ENCODE results near the gene DCAF12.

DNA sequence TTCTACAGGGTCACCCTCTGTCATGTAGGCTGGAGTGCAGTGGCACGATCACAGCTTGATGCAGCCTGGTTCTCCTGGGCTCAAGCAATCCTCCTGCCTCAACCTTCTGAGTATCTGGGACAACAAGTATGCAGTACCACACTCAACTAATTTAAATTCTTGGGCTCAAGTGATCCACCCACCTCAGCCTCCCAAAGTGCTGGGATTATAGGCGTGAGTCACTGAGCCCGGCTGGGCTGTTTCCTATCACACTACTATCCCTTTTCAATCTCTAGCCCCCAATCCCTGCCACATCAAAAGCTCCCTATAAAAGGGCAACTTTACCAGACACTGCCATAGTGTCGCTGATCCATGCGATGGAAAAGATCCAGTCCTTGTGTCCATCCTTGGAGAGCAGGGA is 20.4 kb downstream of the DCAF12 start:
- TF ChIP-seq SOX15 (CRISPR knock-in tag; IDR thresholded peaks at IDR 0.05) (no peak), SP1 (CRISPR knock-in tag; conservative IDR thresholded peaks at IDR 0.05) (no peak), ETV6 (CRISPR knock-in tag; IDR thresholded peaks at IDR 0.05) (no peak)
- TF ChIP-seq, protein P1, sequence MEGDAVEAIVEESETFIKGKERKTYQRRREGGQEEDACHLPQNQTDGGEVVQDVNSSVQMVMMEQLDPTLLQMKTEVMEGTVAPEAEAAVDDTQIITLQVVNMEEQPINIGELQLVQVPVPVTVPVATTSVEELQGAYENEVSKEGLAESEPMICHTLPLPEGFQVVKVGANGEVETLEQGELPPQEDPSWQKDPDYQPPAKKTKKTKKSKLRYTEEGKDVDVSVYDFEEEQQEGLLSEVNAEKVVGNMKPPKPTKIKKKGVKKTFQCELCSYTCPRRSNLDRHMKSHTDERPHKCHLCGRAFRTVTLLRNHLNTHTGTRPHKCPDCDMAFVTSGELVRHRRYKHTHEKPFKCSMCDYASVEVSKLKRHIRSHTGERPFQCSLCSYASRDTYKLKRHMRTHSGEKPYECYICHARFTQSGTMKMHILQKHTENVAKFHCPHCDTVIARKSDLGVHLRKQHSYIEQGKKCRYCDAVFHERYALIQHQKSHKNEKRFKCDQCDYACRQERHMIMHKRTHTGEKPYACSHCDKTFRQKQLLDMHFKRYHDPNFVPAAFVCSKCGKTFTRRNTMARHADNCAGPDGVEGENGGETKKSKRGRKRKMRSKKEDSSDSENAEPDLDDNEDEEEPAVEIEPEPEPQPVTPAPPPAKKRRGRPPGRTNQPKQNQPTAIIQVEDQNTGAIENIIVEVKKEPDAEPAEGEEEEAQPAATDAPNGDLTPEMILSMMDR (IDR thresholded peaks at IDR 0.05): no peak
- TF ChIP-seq, protein P2, sequence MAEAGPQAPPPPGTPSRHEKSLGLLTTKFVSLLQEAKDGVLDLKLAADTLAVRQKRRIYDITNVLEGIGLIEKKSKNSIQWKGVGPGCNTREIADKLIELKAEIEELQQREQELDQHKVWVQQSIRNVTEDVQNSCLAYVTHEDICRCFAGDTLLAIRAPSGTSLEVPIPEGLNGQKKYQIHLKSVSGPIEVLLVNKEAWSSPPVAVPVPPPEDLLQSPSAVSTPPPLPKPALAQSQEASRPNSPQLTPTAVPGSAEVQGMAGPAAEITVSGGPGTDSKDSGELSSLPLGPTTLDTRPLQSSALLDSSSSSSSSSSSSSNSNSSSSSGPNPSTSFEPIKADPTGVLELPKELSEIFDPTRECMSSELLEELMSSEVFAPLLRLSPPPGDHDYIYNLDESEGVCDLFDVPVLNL (CRISPR knock-in tag; IDR thresholded peaks at IDR 0.05; ENCODE audit: borderline replicate concordance, low read depth): no peak

All from WTC11 (cell line).